Neuron (in vitro differentiated cells): ENCODE data around the gene GNG7.

Source experiments
- H2AFZ ChIP-seq: one replicate; pipeline ENCODE4 v1.6.1; 2013; ENCODE audit warnings: low read depth, mild to moderate bottlenecking, inconsistent platforms, low read length, moderate library complexity
- H3K27me3 ChIP-seq: one replicate; pipeline ENCODE4 v1.6.1; 2013; ENCODE audit warnings: low read length; ENCODE audit not compliant: insufficient read depth
- H3K36me3 ChIP-seq: one replicate; pipeline ENCODE4 v1.6.1; 2013; ENCODE audit warnings: low read length; ENCODE audit not compliant: insufficient read depth
- H3K4me1 ChIP-seq: one replicate; pipeline ENCODE4 v1.6.1; 2013; ENCODE audit warnings: low read length; ENCODE audit not compliant: insufficient read depth
- H3K4me3 ChIP-seq: 2 replicates; pipeline ENCODE4 v1.5.1; 2013; ENCODE audit warnings: mild to moderate bottlenecking, low read length, moderate library complexity
- H3K9me3 ChIP-seq: one replicate; pipeline ENCODE4 v1.6.1; 2013; ENCODE audit warnings: low read length

The GNG7 gene

DNA sequence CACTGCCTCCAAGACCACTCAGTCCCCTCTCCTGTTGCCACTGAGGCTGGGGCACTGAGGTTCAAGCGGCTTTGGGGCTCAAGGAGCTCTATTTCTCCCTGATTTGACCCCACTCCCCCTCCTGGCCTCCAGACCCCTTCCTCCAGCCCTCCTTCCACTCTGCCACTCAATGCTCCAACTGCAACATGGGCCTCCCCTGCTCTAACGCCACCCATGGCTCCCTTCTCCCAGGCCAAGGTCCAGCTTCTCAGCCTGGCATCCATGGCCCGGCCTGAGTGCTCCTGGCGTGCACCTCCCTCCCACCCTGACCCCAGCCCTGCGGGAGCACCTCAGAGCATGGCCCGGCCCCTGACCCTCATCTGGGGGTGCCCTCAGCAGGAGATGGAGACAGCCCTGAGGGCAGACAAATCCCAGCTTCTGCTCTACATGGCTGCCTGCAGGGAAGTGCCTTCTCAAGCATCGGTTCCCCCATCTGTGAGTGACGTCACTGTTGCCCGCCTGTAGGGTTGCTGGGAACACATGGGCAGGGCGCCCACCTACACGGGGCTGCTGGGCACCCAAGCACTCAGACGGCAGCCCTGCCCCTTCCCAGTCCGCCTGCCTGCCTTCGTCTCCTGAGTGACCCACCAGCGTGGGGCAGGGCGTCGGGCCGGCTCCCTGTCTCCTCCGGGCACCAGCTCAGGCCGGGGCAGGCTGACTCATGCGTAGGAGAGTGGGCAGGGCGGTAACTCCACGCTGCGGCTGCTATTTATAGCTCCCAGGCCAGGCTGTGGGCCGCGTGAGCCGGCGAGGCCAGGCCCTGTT is 20.2 kb upstream of the GNG7 start:
- Histone ChIP-seq H3K4me3 (no peak overlapping the region), H3K4me1 (peaks cover 12% of the 10 kb centered on the region), H3K9me3 (no peaks in the 10 kb centered on the region), H3K27me3 (peaks cover 30% of the 10 kb centered on the region), H3K36me3 (no peaks in the 10 kb centered on the region), H2AFZ (no peak overlapping the region)

DNA sequence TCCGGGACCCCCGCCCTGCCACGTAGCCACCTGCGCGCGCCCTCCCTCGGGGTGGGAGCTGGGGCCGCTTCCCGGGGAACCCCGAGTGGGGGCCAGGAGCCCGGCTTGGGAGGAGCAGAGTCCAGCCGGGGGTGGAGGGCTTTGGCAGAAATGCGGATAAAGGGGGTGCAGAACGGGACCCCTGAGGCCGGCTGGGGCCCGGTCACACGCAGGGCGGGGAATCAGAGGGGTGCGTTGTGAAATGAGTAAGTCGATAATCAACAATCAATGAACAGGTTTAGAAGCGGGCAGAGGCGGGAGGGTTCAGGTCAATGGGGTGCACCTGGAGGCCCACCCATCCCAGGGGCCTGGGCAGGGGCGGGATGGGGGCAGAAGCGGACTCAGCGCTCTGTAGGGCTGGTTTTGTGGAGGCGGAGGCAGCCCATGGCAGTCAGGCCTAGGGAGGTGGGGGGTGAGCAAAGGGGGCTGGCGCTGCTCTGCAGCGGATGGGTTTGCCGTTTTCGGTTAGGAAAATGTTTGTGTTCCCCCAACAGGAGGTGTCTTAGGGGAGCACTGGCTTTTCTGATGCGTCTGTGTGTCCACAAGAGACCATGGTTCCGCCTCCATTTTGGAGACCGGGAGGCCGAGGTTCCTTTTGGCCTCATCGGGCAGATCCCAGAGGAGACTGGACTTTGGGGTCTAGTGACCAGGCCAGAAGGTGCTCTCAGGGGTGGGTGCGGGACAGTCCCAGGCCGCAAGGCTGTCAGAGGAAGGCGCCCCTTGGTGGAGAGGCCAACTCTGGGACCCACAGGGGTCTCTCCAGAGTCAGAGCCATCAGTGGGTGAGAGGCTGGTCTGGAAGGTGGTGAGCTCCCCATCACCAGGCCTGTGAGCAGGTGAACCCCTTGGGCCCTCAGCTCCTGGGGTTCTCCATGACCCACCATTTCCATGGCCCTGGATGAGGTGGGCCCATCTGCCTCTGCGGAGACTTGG is 19.4 kb upstream of the GNG7 start:
- H3K36me3 ChIP-seq = peaks cover 5% of the 10 kb centered on the region
- peaks cover 10% of the 10 kb centered on the region for H3K4me1 ChIP-seq
- peak overlapping the region; percentile 52 for H3K4me3 ChIP-seq
- no peaks in the 10 kb centered on the region for H3K9me3 ChIP-seq
- H3K27me3 ChIP-seq = peaks cover 23% of the 10 kb centered on the region
- H2AFZ ChIP-seq = peak overlapping the region; percentile 59

DNA sequence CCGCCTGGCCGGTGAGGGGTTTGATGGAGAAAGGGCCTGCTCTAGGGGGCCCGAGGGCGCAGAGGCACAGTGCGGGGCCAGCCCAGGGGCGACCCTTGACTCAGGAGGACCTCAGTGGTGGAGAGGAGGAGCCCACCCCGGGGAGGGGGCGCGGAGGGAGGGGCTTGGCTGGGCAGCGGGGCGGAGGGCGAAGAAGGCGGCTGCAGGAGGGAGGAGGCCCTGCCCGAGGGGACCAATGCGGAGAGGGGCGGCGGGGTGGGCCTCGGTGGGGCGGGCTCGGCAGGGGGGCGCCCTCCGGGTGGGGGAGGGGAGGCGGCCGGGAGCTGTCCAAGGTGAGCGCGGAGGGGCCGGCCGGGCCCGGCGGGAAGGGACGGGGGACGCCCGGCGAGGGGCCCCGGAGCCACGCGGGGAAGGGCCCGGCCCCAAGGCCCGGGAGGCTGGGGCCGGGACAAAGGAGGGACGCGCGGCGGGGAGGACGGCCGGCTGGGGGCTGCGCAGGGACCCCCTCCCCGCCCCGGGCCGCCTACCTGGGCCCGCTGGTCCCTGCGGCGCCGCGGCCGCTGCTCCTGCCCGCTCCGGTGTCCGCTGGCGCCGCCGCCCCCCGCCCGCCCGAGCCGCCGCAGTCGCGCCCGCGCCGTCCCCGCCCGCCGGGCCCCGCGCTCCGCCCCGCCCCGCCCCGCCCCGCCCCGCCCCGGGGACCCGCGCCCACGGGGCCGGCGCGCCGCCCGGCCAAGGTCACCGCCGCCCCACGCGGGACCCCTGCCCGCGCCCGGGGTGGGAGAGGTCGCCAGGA is 18.5 kb upstream of the GNG7 start, which contains the start of gene DIRAS1:
DIRAS1 (minus strand) TSS at position 596 of the 793 bp plus-strand sequence. CDS start 3,566 bp downstream, outside the sequence.
- peaks cover 21% of the 10 kb centered on the region for H3K27me3 ChIP-seq
- peaks cover under 1% of the 10 kb centered on the region for H3K9me3 ChIP-seq
- H2AFZ ChIP-seq = peak within 1 kb of the TSS; percentile 59
- H3K4me1 ChIP-seq = peaks cover 8% of the 10 kb centered on the region
- peaks cover 5% of the 10 kb centered on the region for H3K36me3 ChIP-seq
- peak within 1 kb of the TSS; percentile 54 for H3K4me3 ChIP-seq

DNA sequence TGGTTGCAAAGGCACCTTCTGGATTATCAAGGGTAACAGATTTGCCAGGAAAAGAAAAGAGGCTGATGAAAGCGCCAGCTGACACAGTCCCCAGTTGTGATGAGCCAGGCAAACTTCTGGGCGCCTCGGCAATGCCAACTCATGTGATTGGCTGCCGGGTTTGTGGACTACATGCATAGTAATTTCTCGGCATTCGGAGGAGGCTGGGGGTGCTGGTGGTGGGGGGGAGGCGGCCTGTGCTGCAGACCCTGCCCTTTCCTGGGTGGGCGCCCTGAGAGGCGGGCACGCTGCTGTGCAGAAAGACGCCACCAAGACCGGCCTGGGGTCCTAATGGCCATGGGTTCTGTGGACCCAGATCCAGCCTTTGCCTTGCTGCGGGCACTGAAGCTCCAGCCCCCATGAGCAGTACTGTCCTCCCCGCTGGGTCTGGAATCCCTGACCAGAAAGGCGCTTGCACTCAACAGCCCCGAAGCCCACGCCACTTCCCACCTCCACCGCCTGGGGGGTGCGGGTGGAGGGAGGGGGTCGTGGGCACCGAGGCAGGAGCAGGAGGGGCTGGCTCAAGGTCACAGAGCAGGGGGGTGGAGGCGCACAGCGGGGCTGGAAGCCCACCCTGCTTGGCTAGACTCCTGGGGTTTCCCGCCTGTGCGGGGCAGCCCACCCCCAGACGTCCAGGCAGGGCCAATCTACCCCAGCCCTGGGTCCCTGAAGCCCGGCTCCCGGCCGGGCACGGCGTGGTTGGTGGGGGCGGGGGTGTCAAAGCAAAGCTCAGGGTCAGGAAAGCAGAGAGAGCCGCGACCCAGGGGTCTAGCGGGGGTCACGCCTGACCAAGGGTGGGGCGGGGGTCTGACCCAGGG is 17.7 kb upstream of the GNG7 start:
- Histone ChIP-seq H3K27me3 (peaks cover 21% of the 10 kb centered on the region), H3K9me3 (peaks cover 9% of the 10 kb centered on the region), H3K4me3 (peak overlapping the region; percentile 54), H3K36me3 (peaks cover 5% of the 10 kb centered on the region), H3K4me1 (peaks cover 8% of the 10 kb centered on the region), H2AFZ (no peak overlapping the region)

DNA sequence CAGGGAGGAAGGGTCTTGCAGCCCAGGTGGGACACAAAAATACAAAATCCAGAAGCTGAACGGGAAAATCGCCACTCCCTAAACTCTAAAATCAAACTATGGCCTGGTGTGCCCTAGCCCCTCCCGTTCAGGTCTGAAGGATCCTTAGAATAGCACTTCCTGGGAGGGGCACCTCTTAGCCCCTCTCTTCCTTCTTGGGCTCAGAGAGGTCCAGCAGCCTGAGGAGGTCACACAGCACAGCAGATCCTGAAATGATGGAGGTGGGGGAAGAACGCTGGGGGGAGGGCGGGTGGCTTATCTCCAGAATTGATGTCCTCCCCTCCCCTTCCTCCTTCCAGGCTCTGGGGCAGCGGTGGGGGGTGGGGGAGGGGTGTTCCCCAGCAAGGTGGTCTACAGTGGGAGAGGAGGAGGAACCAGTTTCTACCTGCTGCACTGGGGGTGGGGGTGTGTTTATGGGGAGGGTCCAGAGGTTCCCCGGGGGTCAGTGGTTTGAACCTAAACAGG is 16.8 kb upstream of the GNG7 start:
- Histone ChIP-seq H3K4me1 (peaks cover 8% of the 10 kb centered on the region), H3K4me3 (no peak overlapping the region), H3K9me3 (peaks cover 11% of the 10 kb centered on the region), H3K36me3 (peaks cover 5% of the 10 kb centered on the region), H2AFZ (no peak overlapping the region), H3K27me3 (peaks cover 21% of the 10 kb centered on the region)

DNA sequence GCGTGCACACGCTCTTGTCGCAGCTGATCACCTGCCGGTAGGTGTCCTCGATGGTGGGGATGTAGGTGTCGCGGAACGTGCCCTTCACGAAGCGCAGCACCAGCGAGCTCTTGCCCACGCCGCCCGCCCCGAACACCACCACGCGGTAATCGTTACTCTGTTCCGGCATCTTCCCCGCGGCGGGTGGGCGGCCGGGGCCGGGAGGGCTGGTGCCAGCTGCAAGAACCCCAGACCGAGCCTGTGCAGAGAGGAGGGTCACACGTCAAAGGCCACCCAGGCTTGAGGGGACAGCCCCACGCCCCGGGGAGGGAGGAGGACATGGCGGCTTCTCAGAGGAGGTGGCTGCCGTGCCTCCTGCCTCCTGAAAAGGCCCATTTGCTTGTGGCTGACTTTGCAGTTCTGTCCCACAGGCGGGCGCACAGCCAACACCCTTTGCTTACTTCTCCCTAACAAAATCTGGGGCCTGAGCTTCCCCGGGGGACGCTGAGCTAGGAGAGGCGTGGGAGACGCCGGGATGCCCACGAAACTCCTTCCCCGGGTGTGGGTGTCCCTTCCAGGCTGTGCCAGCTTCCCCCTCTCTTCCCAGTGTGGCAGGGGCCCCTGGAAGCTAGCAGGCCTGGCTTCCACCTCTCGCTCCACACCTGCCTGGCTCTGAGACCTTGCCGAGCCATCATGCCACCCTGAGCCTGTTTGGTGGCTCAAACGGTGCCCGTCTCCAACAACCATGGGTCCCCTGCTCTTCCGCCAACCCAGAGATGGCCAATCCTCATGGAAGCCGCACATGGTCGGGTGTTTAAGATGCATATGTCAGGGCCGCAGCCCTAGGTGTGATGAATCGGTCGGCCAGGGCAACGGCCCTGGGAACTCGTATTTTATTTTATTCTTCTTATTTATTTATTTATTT is 15.4 kb upstream of the GNG7 start:
- peaks cover 5% of the 10 kb centered on the region for H3K36me3 ChIP-seq
- peaks cover 10% of the 10 kb centered on the region for H3K27me3 ChIP-seq
- H3K4me3 ChIP-seq = no peak overlapping the region
- H3K4me1 ChIP-seq = peaks cover 8% of the 10 kb centered on the region
- peaks cover 11% of the 10 kb centered on the region for H3K9me3 ChIP-seq
- H2AFZ ChIP-seq = no peak overlapping the region

DNA sequence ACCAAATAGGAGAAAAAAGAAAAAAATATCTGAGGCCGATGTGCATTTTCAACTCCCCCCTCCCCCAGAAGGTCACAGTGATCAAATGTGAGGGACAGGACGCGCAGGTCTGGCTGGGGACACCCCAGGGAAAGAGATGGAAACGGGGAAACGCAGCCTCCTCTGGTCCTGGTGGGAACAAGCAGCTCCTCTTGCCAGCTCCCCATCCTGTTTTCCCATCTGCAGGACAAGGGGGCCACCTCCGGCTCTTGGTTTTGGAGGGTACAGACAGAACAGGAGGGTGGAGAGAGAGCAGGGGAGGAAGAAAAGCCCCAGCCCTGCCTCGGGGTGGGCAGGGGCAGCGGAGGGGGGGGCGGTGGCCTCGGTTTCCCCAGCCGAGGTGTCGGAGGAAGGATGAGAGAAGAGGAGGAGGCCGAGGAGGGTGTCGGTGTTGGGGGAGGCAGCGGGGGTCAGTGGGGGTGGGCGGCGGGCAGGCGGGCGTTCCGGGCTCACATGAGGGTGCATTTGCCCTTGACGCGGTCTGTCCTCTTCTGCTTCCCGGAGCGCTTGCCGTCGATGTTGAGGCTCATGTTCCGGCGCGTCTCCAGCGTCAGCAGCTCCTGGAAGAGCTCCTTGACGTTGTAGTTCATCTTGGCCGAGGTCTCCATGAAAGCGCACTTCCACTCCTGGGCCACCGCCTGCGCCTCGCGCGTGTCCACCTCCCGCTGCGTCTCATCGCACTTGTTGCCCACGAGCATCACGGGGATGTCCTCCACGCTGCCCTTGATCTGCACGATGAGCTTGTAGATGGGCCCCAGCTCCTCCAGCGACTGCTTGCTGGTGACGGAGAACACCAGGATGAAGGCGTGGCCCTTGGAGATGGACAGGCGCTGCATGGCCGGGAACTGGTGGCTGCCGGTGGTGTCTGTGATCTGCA is 14.5 kb upstream of the GNG7 start:
- Histone ChIP-seq H3K36me3 (peaks cover 5% of the 10 kb centered on the region), H3K9me3 (peaks cover 11% of the 10 kb centered on the region)

DNA sequence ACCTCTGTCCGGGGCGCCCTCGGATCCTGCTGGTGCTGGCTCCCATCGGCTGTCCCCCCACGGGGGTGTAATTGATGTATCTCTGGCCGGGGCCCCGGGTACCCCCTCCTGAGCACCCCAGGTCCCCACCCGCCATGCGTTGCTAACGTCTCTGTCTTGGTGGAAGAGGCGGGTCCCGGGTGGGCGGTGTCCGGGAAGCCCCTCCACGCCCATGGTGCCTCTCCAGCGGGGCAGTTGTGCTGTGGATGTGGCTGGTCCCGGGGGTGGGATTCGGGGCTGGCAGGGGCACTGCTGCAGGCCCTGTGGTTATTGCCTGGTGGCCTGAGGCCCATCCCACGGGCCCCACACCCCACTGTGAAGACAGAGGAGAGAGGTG is 13.8 kb upstream of the GNG7 start:
- Histone ChIP-seq H3K4me3 (no peak overlapping the region), H3K36me3 (peaks cover 5% of the 10 kb centered on the region), H3K27me3 (no peaks in the 10 kb centered on the region), H3K9me3 (peaks cover 11% of the 10 kb centered on the region), H2AFZ (no peak overlapping the region), H3K4me1 (peaks cover 8% of the 10 kb centered on the region)

More for the DNA sequence above, 14.5 kb upstream of the GNG7 start:
- Histone ChIP-seq H2AFZ (no peak overlapping the region), H3K4me3 (no peak overlapping the region), H3K4me1 (peaks cover 8% of the 10 kb centered on the region), H3K27me3 (peaks cover under 1% of the 10 kb centered on the region)

DNA sequence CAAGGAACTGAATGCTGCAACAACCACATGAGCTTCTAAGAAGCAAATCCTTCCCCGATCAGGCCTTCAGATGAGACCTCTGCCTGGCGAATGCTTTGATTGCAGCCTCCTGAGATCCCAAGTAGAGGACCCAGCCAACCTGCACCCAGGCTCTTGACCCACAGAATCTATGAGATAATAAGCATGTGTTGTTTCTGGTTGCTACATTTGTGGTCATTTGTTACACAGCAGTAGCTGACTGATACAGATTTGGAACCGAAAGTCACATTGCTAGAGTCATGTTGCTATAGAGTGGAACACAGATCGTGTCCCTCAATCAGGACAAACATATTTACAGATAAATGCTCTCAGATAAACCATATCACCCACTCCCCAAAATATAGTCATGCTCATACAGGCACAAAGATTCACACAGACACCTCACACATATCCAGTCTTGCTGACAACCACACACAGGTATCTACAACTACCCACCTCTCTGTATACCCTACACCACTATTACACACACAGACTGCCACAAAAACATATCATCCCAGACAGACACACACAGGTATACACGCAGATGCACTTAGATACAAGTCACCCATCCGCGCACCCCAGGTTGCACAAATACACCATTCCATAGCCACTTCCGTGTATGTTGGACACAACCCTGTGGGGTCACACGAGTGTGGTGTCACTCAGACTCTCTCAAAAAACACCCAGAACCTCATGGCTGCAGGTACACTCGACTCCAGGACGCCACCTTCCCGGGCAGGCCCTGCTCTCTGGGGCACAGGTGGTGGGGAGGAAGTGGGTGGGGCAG is 13.2 kb upstream of the GNG7 start:
- H3K27me3 ChIP-seq = no peaks in the 10 kb centered on the region
- H3K9me3 ChIP-seq = peaks cover 11% of the 10 kb centered on the region
- H3K4me3 ChIP-seq = no peak overlapping the region
- H3K36me3 ChIP-seq = peaks cover 5% of the 10 kb centered on the region
- no peak overlapping the region for H2AFZ ChIP-seq
- H3K4me1 ChIP-seq = peaks cover 7% of the 10 kb centered on the region
